Muscle layer of colon (tissue), 2 donors: ENCODE measurements around the gene BRMS1L.

Experiments used
- H3K27ac ChIP-seq: one replicate; pipeline ENCODE4 v1.7.0; 2013; ENCODE audit warnings: low read depth, mild to moderate bottlenecking, low read length, moderate library complexity
- H3K27me3 ChIP-seq, 2 donors: one replicate each; pipeline ENCODE4 v1.7.0; 2013; ENCODE audit warnings: low read length in 2 of 2, mild to moderate bottlenecking in 2 of 2; ENCODE audit not compliant: insufficient read depth in 2 of 2, control insufficient read depth in 1 of 2
- H3K36me3 ChIP-seq: one replicate; pipeline ENCODE4 v1.7.0; 2013; ENCODE audit warnings: mild to moderate bottlenecking, low read length; ENCODE audit not compliant: insufficient read depth
- H3K4me1 ChIP-seq: one replicate; pipeline ENCODE4 v1.7.0; 2013; ENCODE audit warnings: mild to moderate bottlenecking, low read length; ENCODE audit not compliant: insufficient read depth
- H3K4me3 ChIP-seq, 2 donors: one replicate each; pipeline ENCODE4 v1.7.0; 2013; ENCODE audit warnings: low read length in 2 of 2, low read depth in 1 of 2, mild to moderate bottlenecking in 1 of 2, moderate library complexity in 1 of 2
- H3K9ac ChIP-seq: one replicate; pipeline ENCODE4 v1.7.0; 2013; ENCODE audit warnings: low read length
- H3K9me3 ChIP-seq: one replicate; pipeline ENCODE4 v1.7.0; 2013; ENCODE audit warnings: mild to moderate bottlenecking, low read length
- donor health status: abdominal sarcoma.
- donor health status: Adenocarcinoma of cecum.

Gene BRMS1L

GRCh38 chr14:35854696-35855270 lies 28.6 kb downstream of the BRMS1L start:
- Histone ChIP-seq H3K27me3 (no peaks in the 10 kb centered on the region), H3K4me1 (no peaks in the 10 kb centered on the region), H3K9ac (no peak overlapping the region), H3K4me3 (no peak overlapping the region), H3K9me3 (no peaks in the 10 kb centered on the region), H3K36me3 (peaks cover 10% of the 10 kb centered on the region), H3K27ac (no peak overlapping the region)

- Histone ChIP-seq H3K4me3 (no peak overlapping the region), H3K27me3 (no peaks in the 10 kb centered on the region), H3K9ac (no peak overlapping the region), H3K36me3 (peaks cover 10% of the 10 kb centered on the region), H3K9me3 (no peaks in the 10 kb centered on the region), H3K4me1 (no peaks in the 10 kb centered on the region), H3K27ac (no peak overlapping the region)
Measured at GRCh38 chr14:35855876-35856481, 29.8 kb downstream of the BRMS1L start.

GRCh38 chr14:35858521-35859209 lies 32.5 kb downstream of the BRMS1L start:
- H3K27me3 ChIP-seq: no peaks in the 10 kb centered on the region
- H3K27ac ChIP-seq: no peak overlapping the region
- no peak overlapping the region for H3K9ac ChIP-seq
- peaks cover 14% of the 10 kb centered on the region for H3K36me3 ChIP-seq
- no peaks in the 10 kb centered on the region for H3K9me3 ChIP-seq
- H3K4me3 ChIP-seq: no peak overlapping the region
- H3K4me1 ChIP-seq: no peaks in the 10 kb centered on the region

GRCh38 chr14:35861204-35861868 lies 35.2 kb downstream of the BRMS1L start:
- H3K9ac ChIP-seq: no peak overlapping the region
- no peak overlapping the region for H3K4me3 ChIP-seq
- no peak overlapping the region for H3K27ac ChIP-seq
- H3K27me3 ChIP-seq: no peaks in the 10 kb centered on the region
- no peaks in the 10 kb centered on the region for H3K4me1 ChIP-seq
- no peaks in the 10 kb centered on the region for H3K9me3 ChIP-seq
- peaks cover 23% of the 10 kb centered on the region for H3K36me3 ChIP-seq

GRCh38 chr14:35865611-35866324 lies 39.6 kb downstream of the BRMS1L start:
- no peak overlapping the region for H3K4me3 ChIP-seq
- H3K36me3 ChIP-seq: peaks cover 13% of the 10 kb centered on the region
- no peak overlapping the region for H3K9ac ChIP-seq
- H3K4me1 ChIP-seq: no peaks in the 10 kb centered on the region
- H3K27me3 ChIP-seq: no peaks in the 10 kb centered on the region
- H3K9me3 ChIP-seq: no peaks in the 10 kb centered on the region
- H3K27ac ChIP-seq: no peak overlapping the region

GRCh38 chr14:35866595-35867279 lies 40.6 kb downstream of the BRMS1L start:
- Histone ChIP-seq H3K27ac (no peak overlapping the region), H3K9ac (no peak overlapping the region), H3K36me3 (peaks cover 13% of the 10 kb centered on the region), H3K4me1 (no peaks in the 10 kb centered on the region), H3K27me3 (no peaks in the 10 kb centered on the region), H3K9me3 (no peaks in the 10 kb centered on the region), H3K4me3 (no peak overlapping the region)

- H3K9ac ChIP-seq: no peak overlapping the region
- H3K4me3 ChIP-seq: no peak overlapping the region
- H3K4me1 ChIP-seq: no peaks in the 10 kb centered on the region
- H3K27ac ChIP-seq: no peak overlapping the region
- no peaks in the 10 kb centered on the region for H3K27me3 ChIP-seq
- no peaks in the 10 kb centered on the region for H3K9me3 ChIP-seq
- peaks cover 13% of the 10 kb centered on the region for H3K36me3 ChIP-seq
Measured at GRCh38 chr14:35867280-35867629, 41.1 kb downstream of the BRMS1L start.

GRCh38 chr14:35875296-35875695 lies 49.2 kb downstream of the BRMS1L start:
- no peak overlapping the region for H3K9ac ChIP-seq
- no peaks in the 10 kb centered on the region for H3K9me3 ChIP-seq
- H3K27ac ChIP-seq: no peak overlapping the region

GRCh38 chr14:35877276-35877675 lies 51.1 kb downstream of the BRMS1L start:
- Histone ChIP-seq H3K4me1 (peaks cover 5% of the 10 kb centered on the region), H3K9ac (no peak overlapping the region), H3K27ac (no peak overlapping the region), H3K27me3 (no peaks in the 10 kb centered on the region), H3K36me3 (no peaks in the 10 kb centered on the region), H3K4me3 (no peak overlapping the region), H3K9me3 (no peaks in the 10 kb centered on the region)

More at GRCh38 chr14:35875296-35875695, 49.2 kb downstream of the BRMS1L start:
- no peaks in the 10 kb centered on the region for H3K36me3 ChIP-seq
- H3K4me1 ChIP-seq: peaks cover 5% of the 10 kb centered on the region
- no peak overlapping the region for H3K4me3 ChIP-seq
- no peaks in the 10 kb centered on the region for H3K27me3 ChIP-seq

- H3K9me3 ChIP-seq: no peaks in the 10 kb centered on the region
- no peaks in the 10 kb centered on the region for H3K36me3 ChIP-seq
- no peak overlapping the region for H3K27ac ChIP-seq
Measured at GRCh38 chr14:35878272-35879150, 52.4 kb downstream of the BRMS1L start.

More at GRCh38 chr14:35878272-35879150, 52.4 kb downstream of the BRMS1L start:
- no peak overlapping the region for H3K4me3 ChIP-seq
- peaks cover 5% of the 10 kb centered on the region for H3K4me1 ChIP-seq
- no peaks in the 10 kb centered on the region for H3K27me3 ChIP-seq
- no peak overlapping the region for H3K9ac ChIP-seq
